ENCODE data around the gene HYAL2. TPM values are rescaled to one million over a fixed set of nuclear protein-coding genes. Genes with fewer than 3 reads are reported as not detected.
"Not testable (repeated sequence)": the region's sequence is repeated elsewhere in the genome, so short reads cannot be mapped to it uniquely, and the experiment has no call there.

The HYAL2 gene
- total RNA-seq, 6 donors from 2014 or later, result 120 to 389 (median 226) TPM

- WGBS, 2 donors, result 92 to 93% methylated on average over 6 to 28 of the region's 28 CpGs
- peak in 1 of 2 donors; percentile 62 for DNase-seq
- H3K4me3 ChIP-seq, result no peak overlapping the region
- H3K27me3 ChIP-seq, result no peaks in the 10 kb centered on the region
- H3K9me3 ChIP-seq, result no peaks in the 10 kb centered on the region
- TF ChIP-seq POLR2AphosphoS5 (IDR thresholded peaks at IDR 0.05) (no peak), EP300 (IDR thresholded peaks at IDR 0.05) (no peak), CTCF (IDR thresholded peaks at IDR 0.05) (no peak), POLR2A (IDR thresholded peaks at IDR 0.05) (no peak)
- H3K36me3 ChIP-seq, result peaks cover 18 to 44% (median 39%) of the 10 kb centered on the region in 4 donors
- H3K4me1 ChIP-seq, result peaks cover 7 to 14% (median 10%) of the 10 kb centered on the region in 4 donors
- ATAC-seq (ENCODE audit: low FRiP score in 2 of 2), result no peak
- H3K27ac ChIP-seq, result no peak overlapping the region
Observed at GRCh38 chr3:50286322-50287227, 36.0 kb downstream of the HYAL2 start.

- not testable (repeated sequence) for H3K27me3 ChIP-seq; DNase-seq; H3K4me3 ChIP-seq; H3K9me3 ChIP-seq; H3K4me1 ChIP-seq; H3K27ac ChIP-seq; ATAC-seq (ENCODE audit: low FRiP score in 2 of 2)
- peaks cover 8 to 30% (median 26%) of the 10 kb centered on the region in 4 donors for H3K36me3 ChIP-seq
- 89 to 91% methylated on average over 6 of the region's 6 CpGs for WGBS, 2 donors
Observed at GRCh38 chr3:50284121-50284520, 38.4 kb downstream of the HYAL2 start.

DNA sequence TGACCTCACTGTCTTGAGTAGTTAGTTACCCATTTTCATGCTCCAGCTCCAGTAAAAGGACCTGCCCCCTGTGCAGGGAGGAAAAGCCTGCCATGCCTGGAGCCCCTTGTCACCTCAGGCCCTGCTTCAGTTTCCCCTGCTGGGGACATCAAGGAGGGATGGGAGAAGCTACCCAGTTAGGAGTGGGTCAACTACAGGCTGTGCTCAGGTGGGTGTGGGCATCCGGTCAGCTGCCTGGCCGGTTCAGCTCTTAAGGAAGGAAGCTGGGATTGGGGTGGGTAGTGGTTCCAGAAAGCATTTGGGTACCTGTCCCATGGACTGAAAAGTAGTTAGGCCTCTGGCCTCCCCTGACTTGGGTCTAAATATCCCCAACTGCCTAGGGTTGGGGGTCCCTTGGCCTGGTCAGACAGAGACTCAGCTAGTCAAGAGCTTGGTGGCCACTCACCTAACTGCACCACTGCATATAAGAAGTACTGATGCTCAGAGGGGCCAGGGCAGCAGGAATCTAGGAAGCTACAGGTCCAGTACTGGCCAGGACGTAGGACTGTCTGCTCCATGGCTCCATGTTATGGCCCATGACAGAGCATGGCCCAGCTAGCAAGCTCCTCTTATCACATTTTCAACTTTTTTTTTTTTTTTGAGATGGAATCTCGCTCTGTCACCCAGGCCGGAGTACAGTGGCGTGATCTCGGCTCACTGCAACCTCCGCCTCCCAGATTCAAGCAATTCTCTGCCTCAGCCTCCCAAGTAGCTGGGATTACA lies 43.1 kb downstream of the HYAL2 start:
- 87 to 94% methylated on average over 6 to 8 of the region's 8 CpGs for WGBS, 2 donors
- no peak for TF ChIP-seq POLR2AphosphoS5 (IDR thresholded peaks at IDR 0.05)
- no peak for TF ChIP-seq POLR2A (IDR thresholded peaks at IDR 0.05)
- no peak for TF ChIP-seq EP300 (IDR thresholded peaks at IDR 0.05)
- TF ChIP-seq CTCF (IDR thresholded peaks at IDR 0.05), result no peak
- ATAC-seq (ENCODE audit: low FRiP score in 2 of 2), result no peak
- no peaks in the 10 kb centered on the region for H3K9me3 ChIP-seq
- H3K27me3 ChIP-seq, result peaks cover 0 to 12% (median 3%) of the 10 kb centered on the region in 4 donors
- peaks cover 3 to 14% (median 5%) of the 10 kb centered on the region in 4 donors for H3K4me1 ChIP-seq
- H3K36me3 ChIP-seq, result peaks cover 0 to 28% (median 8%) of the 10 kb centered on the region in 4 donors
- no peak overlapping the region for H3K4me3 ChIP-seq
- H3K27ac ChIP-seq, result no peak overlapping the region
- no peak for DNase-seq

DNA sequence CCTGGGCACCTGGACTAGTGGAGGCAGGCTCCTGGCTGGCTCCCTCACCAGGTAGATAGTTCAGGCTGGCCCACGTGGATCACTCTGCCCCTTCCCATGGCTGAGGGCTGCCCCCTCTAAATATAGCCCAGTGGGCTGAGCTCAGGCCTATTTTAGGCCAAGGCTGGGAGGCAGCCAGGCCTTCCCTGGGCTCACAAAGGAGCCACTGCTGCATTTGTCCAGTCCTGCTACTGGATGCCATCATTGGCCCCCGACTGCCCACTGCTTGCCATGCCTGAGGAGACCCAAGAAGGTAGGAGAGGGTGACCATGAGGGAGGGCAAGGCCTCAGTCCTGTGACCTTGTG lies 43.7 kb downstream of the HYAL2 start, which contains the start of gene LSMEM2:
Gene LSMEM2 (plus strand): TSS at position 208 of the 345 bp plus-strand sequence. CDS start 27 bp downstream, at position 235.
- DNase-seq (no peak), ATAC-seq (ENCODE audit: low FRiP score in 2 of 2) (no peak)
- peaks cover 0 to 13% (median 3%) of the 10 kb centered on the region in 4 donors for H3K27me3 ChIP-seq
- no peak within 1 kb of the TSS for H3K4me3 ChIP-seq
- H3K36me3 ChIP-seq, result peaks cover 0 to 28% (median 8%) of the 10 kb centered on the region in 4 donors
- WGBS, 2 donors, result 57% methylated on average over 2 of the region's 2 CpGs; no CpG with 5 or more reads in 1 of the 2 donors
- no peak within 1 kb of the TSS for H3K27ac ChIP-seq
- H3K4me1 ChIP-seq, result peaks cover 8 to 19% (median 10%) of the 10 kb centered on the region in 4 donors
- TF ChIP-seq EP300 (IDR thresholded peaks at IDR 0.05) (no peak), CTCF (IDR thresholded peaks at IDR 0.05) (no peak), POLR2A (IDR thresholded peaks at IDR 0.05) (no peak), POLR2AphosphoS5 (IDR thresholded peaks at IDR 0.05) (no peak)
- no peaks in the 10 kb centered on the region for H3K9me3 ChIP-seq

Measured in upper lobe of left lung (tissue), 6 donors.